PC-3 (cell line): Measurements from ENCODE around the gene PCED1B. TPM values are rescaled to one million over a fixed set of nuclear protein-coding genes. Genes with fewer than 3 reads are reported as not detected.

Source experiments
- ATAC-seq: fragments of 200-7000 bp; cut with Tn5 transposase; 2 replicates; pipeline ENCODE4 v1.9.1; 2020; ENCODE audit warnings: mild to moderate bottlenecking, moderate library complexity
- BruUV-seq: library from RNA; stranded (reverse); fragments of 400-500 nt; replicated peaks from 2 replicates; lab custom pipeline; 2021; lab: Mats Ljungman, UMichigan
- CTCF ChIA-PET: fragments of 300-600 bp; sonication (Branson Sonifier 250); formaldehyde crosslinking; loops from one replicate; lab custom pipeline; 2022; ENCODE audit warnings: antibody characterized with exemption; lab: Charles Lee
- POLR2A ChIA-PET: fragments of 300-600 bp; sonication (Branson Sonifier 250); formaldehyde crosslinking; loops from one replicate; lab custom pipeline; 2022; ENCODE audit warnings: antibody characterized with exemption; ENCODE audit not compliant: unreplicated experiment; lab: Charles Lee
- DNase-seq: peaks from one replicate; pipeline ENCODE4 v3.0.0-alpha.2; 2015
- H2AFZ ChIP-seq: fragments of 300-600 bp; sonication (generic); 2 replicates; pipeline ENCODE4 v1.6.0; 2016; ENCODE audit warnings: antibody characterized with exemption, low read length
- H3F3A ChIP-seq: fragments of 300-600 bp; sonication (generic); one replicate; pipeline ENCODE4 v1.6.0; 2017; ENCODE audit warnings: antibody characterized with exemption, low read length, control low read depth, mild to moderate bottlenecking; ENCODE audit not compliant: unreplicated experiment
- H3K27ac ChIP-seq: fragments of 300-600 bp; sonication (generic); 2 replicates; pipeline ENCODE4 v1.5.1; 2016; ENCODE audit warnings: mild to moderate bottlenecking, low read length
- H3K27me3 ChIP-seq: fragments of 300-600 bp; sonication (generic); 2 replicates; pipeline ENCODE4 v1.6.1; 2016; ENCODE audit warnings: low read length, mixed read lengths
- H3K36me3 ChIP-seq: fragments of 300-600 bp; sonication (generic); 2 replicates; pipeline ENCODE4 v1.6.1; 2016; ENCODE audit warnings: low read depth, mixed run types, low read length, mixed read lengths
- H3K4me1 ChIP-seq: fragments of 300-600 bp; sonication (generic); 2 replicates; pipeline ENCODE4 v1.5.1; 2016; ENCODE audit warnings: low read length; ENCODE audit not compliant: insufficient read depth
- H3K4me2 ChIP-seq: fragments of 300-600 bp; sonication (generic); 2 replicates; pipeline ENCODE4 v1.6.0; 2016; ENCODE audit warnings: low read length
- H3K4me3 ChIP-seq: fragments of 300-600 bp; sonication (generic); 2 replicates; pipeline ENCODE4 v1.5.1; 2016; ENCODE audit warnings: mild to moderate bottlenecking, low read length, mixed read lengths
- H3K79me2 ChIP-seq: fragments of 300-600 bp; sonication (generic); 2 replicates; pipeline ENCODE4 v1.6.1; 2017; ENCODE audit warnings: low read length, mixed read lengths
- H3K9ac ChIP-seq: fragments of 300-600 bp; sonication (generic); 2 replicates; pipeline ENCODE4 v1.6.0; 2016; ENCODE audit warnings: mild to moderate bottlenecking, low read length
- H3K9me2 ChIP-seq: fragments of 300-600 bp; sonication (generic); replicated peaks from 2 replicates; pipeline ENCODE4 v1.6.1; 2016; ENCODE audit warnings: mixed run types, low read length, mixed read lengths
- H3K9me3 ChIP-seq: fragments of 300-600 bp; sonication (generic); 2 replicates; pipeline ENCODE4 v1.6.1; 2016; ENCODE audit warnings: low read length, mixed read lengths
- H4K20me1 ChIP-seq: fragments of 300-600 bp; sonication (generic); 2 replicates; pipeline ENCODE4 v1.6.1; 2016; ENCODE audit warnings: low read length, mixed read lengths
- EZH2 ChIP-seq: fragments of 300-600 bp; sonication (generic); IDR thresholded peaks from one replicate; pipeline ENCODE4 v1.6.1; 2017; ENCODE audit warnings: antibody characterized with exemption, mild to moderate bottlenecking, low read length; ENCODE audit not compliant: unreplicated experiment
- EZH2phosphoT487 ChIP-seq: fragments of 300-600 bp; sonication (generic); IDR thresholded peaks from 2 replicates; pipeline ENCODE4 v1.6.1; 2018; ENCODE audit warnings: mild to moderate bottlenecking, antibody characterized with exemption, low read length, borderline replicate concordance
- intact Hi-C: fragments of 100-400 bp; cut with micrococcal nuclease; formaldehyde crosslinking; loops from 2 replicates; pipeline ENCODE4 v1.9.0; 2023
- total RNA-seq: library from RNA; depleted of rRNA; stranded (reverse); fragments of >200 nt; gene quantifications from 2 replicates; pipeline ENCODE4 v1.2.3, GENCODE V29; 2014
- TF ChIP-seq, protein P1 (sequence below): fragments of 300-600 bp; sonication (generic); conservative IDR thresholded peaks from 2 replicates; pipeline ENCODE4 v1.5.1; 2017; ENCODE audit warnings: antibody characterized with exemption, low read depth, mild to moderate bottlenecking, low read length

The PCED1B gene
- total RNA-seq, 1 experiment from 2014 or later: 1.0 TPM

DNA sequence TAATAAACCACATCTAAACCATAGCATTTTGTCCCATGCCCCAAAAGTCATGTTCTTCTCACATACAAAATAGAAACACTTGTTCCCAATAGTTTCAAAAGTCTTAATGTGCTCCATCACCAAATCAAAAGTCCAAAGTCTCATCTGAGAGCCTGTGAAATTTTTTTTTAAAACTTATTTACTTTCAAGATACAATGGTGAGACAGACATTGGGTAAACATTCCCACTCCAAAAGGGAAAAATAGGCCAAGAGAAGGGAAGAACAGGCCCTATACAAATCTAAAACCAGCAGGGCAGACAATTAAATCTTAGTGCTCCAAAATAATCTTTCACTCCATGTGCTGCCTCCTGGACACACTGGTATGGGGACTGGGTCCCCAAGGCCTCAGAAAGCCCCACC, 84.7 kb downstream of the PCED1B start:
- ChIA-PET POLR2A (no interaction called here), CTCF (no interaction called here)
- H3K27me3 ChIP-seq: no peaks in the 10 kb centered on the region
- no peaks in the 10 kb centered on the region for H3K79me2 ChIP-seq
- no TSS peak for BruUV-seq
- H3K4me3 ChIP-seq: no peak overlapping the region
- H3K9ac ChIP-seq: no peak overlapping the region
- H3K4me2 ChIP-seq: no peak overlapping the region
- ATAC-seq: no peak; the same call in 1 of the 2 replicates
- peaks cover 9% of the 10 kb centered on the region for H3K9me3 ChIP-seq
- H3K9me2 ChIP-seq: no peaks in the 10 kb centered on the region
- H3F3A ChIP-seq: no peaks in the 10 kb centered on the region
- H3K4me1 ChIP-seq: no peaks in the 10 kb centered on the region
- intact Hi-C loops: no loop called here
- no peaks in the 10 kb centered on the region for H4K20me1 ChIP-seq
- no peak overlapping the region for H3K27ac ChIP-seq
- TF ChIP-seq, protein P1, sequence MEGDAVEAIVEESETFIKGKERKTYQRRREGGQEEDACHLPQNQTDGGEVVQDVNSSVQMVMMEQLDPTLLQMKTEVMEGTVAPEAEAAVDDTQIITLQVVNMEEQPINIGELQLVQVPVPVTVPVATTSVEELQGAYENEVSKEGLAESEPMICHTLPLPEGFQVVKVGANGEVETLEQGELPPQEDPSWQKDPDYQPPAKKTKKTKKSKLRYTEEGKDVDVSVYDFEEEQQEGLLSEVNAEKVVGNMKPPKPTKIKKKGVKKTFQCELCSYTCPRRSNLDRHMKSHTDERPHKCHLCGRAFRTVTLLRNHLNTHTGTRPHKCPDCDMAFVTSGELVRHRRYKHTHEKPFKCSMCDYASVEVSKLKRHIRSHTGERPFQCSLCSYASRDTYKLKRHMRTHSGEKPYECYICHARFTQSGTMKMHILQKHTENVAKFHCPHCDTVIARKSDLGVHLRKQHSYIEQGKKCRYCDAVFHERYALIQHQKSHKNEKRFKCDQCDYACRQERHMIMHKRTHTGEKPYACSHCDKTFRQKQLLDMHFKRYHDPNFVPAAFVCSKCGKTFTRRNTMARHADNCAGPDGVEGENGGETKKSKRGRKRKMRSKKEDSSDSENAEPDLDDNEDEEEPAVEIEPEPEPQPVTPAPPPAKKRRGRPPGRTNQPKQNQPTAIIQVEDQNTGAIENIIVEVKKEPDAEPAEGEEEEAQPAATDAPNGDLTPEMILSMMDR: no peak
- TF ChIP-seq EZH2phosphoT487: no peak
- TF ChIP-seq EZH2: no peak
- DNase-seq: no peak
- H2AFZ ChIP-seq: no peak overlapping the region
- H3K36me3 ChIP-seq: peaks cover 5% of the 10 kb centered on the region; the same call in 1 of the 2 replicates

DNA sequence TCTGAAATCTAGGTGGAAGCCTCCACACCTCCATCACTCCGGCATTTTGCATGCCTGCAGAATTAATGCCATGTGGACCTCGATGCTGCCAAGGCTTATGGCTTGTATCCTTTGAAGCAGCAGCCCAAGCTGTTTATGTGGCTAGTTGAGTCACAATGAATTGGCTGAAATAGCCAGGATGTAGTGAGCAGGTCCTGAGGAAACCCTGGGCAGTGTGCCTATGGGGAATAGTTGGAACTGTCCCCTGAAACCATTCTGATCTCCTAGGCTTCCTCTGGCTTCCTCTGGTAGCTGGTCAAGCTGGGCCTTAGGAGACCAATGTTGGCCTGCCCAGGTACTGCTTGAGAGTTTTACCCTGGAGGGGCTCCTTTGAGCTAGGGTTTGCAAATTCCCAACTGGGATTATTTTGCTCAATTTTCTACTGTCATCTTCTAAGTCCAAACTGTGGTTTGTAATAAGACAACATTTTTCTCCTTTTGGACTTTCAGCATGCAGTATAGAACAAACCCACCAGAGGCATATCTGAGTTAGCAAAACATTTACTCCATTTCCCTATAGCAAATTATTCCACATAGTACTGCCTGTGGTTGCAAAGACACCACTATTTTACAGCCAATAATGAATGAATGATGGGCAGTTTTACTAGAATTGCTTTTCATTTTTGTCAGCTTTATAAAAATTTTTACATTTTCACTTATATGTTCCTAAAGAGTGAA, 85.5 kb downstream of the PCED1B start:
- TF ChIP-seq, protein P1: 0 out of 2 replicates have a peak, but pooled peaks have one; percentile 27
- TF ChIP-seq EZH2phosphoT487: no peak
- intact Hi-C loops: loop anchor here (5.0 kb wide), 1 partner anchor 83 kb away; no protein-coding TSS in a partner anchor
- no peak overlapping the region for H2AFZ ChIP-seq
- no peak overlapping the region for H3K4me2 ChIP-seq
- DNase-seq (peak; percentile 21), ATAC-seq (no peak; the same call in 1 of the 2 replicates)
- H3K9me3 ChIP-seq: peaks cover 9% of the 10 kb centered on the region
- no peaks in the 10 kb centered on the region for H3K4me1 ChIP-seq
- H3K9ac ChIP-seq: no peak overlapping the region
- H3K27ac ChIP-seq: no peak overlapping the region
- peaks cover 5% of the 10 kb centered on the region; the same call in 1 of the 2 replicates for H3K36me3 ChIP-seq
- CTCF ChIA-PET: no interaction called here
- no peak overlapping the region for H3K4me3 ChIP-seq
- no peaks in the 10 kb centered on the region for H4K20me1 ChIP-seq
- no peaks in the 10 kb centered on the region for H3K27me3 ChIP-seq
- BruUV-seq: no TSS peak
- POLR2A ChIA-PET: interaction anchor here (0.5 kb wide), 1 partner anchor 104 kb away, joined by 3 read pairs; no protein-coding TSS in a partner anchor
- no peaks in the 10 kb centered on the region for H3K79me2 ChIP-seq
- H3K9me2 ChIP-seq: no peaks in the 10 kb centered on the region
- no peaks in the 10 kb centered on the region for H3F3A ChIP-seq

DNA sequence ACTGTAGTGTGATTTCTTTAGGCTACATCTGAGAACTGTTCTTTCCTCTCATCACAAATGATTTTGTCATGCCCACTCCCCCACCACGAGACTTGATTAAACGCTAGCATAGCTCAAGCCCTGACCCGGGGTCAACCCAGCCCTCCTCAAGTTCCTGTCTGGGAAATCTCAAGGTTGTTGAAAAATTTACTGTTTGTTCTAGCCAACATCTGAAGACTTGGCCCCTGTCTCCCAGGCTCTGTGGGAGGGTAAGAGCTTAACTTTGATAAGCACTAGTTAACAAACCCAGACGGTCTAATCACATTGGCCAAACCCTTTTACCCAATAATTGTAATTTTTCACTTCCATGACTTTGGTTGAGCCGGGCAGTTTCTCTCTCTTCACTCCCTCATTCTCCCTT, 86.5 kb downstream of the PCED1B start:
- TF ChIP-seq, protein P1: no peak
- TF ChIP-seq EZH2phosphoT487 (no peak), EZH2 (no peak)
- H3K27ac ChIP-seq: no peak overlapping the region
- H3K9ac ChIP-seq: no peak overlapping the region
- DNase-seq (no peak), ATAC-seq (no peak)
- H3K4me1 ChIP-seq: no peaks in the 10 kb centered on the region
- H3K27me3 ChIP-seq: no peaks in the 10 kb centered on the region
- H2AFZ ChIP-seq: no peak overlapping the region
- intact Hi-C loops: loop anchor here (5.0 kb wide), 1 partner anchor 84 kb away; no protein-coding TSS in a partner anchor
- H3K9me3 ChIP-seq: peaks cover 9% of the 10 kb centered on the region
- peaks cover 5% of the 10 kb centered on the region; the same call in 1 of the 2 replicates for H3K36me3 ChIP-seq
- H4K20me1 ChIP-seq: no peaks in the 10 kb centered on the region
- H3F3A ChIP-seq: no peaks in the 10 kb centered on the region
- ChIA-PET POLR2A (no interaction called here), CTCF (no interaction called here)
- H3K9me2 ChIP-seq: no peaks in the 10 kb centered on the region
- no peak overlapping the region for H3K4me3 ChIP-seq
- no peak overlapping the region for H3K4me2 ChIP-seq
- no peaks in the 10 kb centered on the region for H3K79me2 ChIP-seq
- no TSS peak for BruUV-seq
